Mesothelial cell of epicardium (in vitro differentiated cells): ENCODE measurements around the gene MAGEB10. TPM values are rescaled to one million over a fixed set of nuclear protein-coding genes. Genes with fewer than 3 reads are reported as not detected.
"Not testable (repeated sequence)": the region's sequence is repeated elsewhere in the genome, so short reads cannot be mapped to it uniquely, and the experiment has no call there.

Source experiments
- DNase-seq, 2 experiments: peaks; one replicate each; pipeline ENCODE4 v3.0.0; 2021; ENCODE audit warnings: low spot score in 2 of 2; ENCODE audit not compliant: unreplicated experiment in 2 of 2
- H3K27ac Mint-ChIP-seq: 2 replicates; pipeline ENCODE4 v1.8.0; 2021; ENCODE audit warnings: mixed read lengths
- H3K27me3 Mint-ChIP-seq: 2 replicates; pipeline ENCODE4 v1.8.0; 2021; ENCODE audit warnings: low read depth, mixed read lengths
- H3K36me3 Mint-ChIP-seq: 2 replicates; pipeline ENCODE4 v1.8.0; 2021; ENCODE audit warnings: mixed read lengths
- H3K4me1 Mint-ChIP-seq: 2 replicates; pipeline ENCODE4 v1.8.0; 2021; ENCODE audit warnings: mixed read lengths
- H3K4me3 Mint-ChIP-seq: 2 replicates; pipeline ENCODE4 v1.8.0; 2021; ENCODE audit warnings: mild to moderate bottlenecking, moderate library complexity, mixed read lengths
- H3K9me3 Mint-ChIP-seq: 2 replicates; pipeline ENCODE4 v1.8.0; 2021; ENCODE audit warnings: mixed read lengths
- CTCF ChIP-seq: fragments of 200-600 bp; sonication (generic); IDR thresholded peaks from one replicate; pipeline ENCODE4 v1.5.0; 2021; ENCODE audit warnings: antibody characterized with exemption; ENCODE audit not compliant: unreplicated experiment
- total RNA-seq: library from RNA; stranded (reverse); gene quantifications from 3 replicates; pipeline ENCODE4 v1.2.1, GENCODE V29; 2021

The MAGEB10 gene
- total RNA-seq, 1 donor from 2014 or later = not detected

- DNase-seq = no peak
- peaks cover 2% of the 10 kb centered on the region for H3K36me3 Mint-ChIP-seq
- H3K27ac Mint-ChIP-seq = no peak overlapping the region
- peaks cover 5% of the 10 kb centered on the region for H3K4me1 Mint-ChIP-seq
- H3K27me3 Mint-ChIP-seq = no peaks in the 10 kb centered on the region
- no peak overlapping the region for H3K4me3 Mint-ChIP-seq
- TF ChIP-seq CTCF = no peak
- peaks cover 63% of the 10 kb centered on the region for H3K9me3 Mint-ChIP-seq
Observed at GRCh38 chrX:27808226-27808625, 436 bp downstream of the MAGEB10 start.

- H3K4me1 Mint-ChIP-seq, DNase-seq, H3K27me3 Mint-ChIP-seq, H3K27ac Mint-ChIP-seq, H3K4me3 Mint-ChIP-seq, H3K36me3 Mint-ChIP-seq: not testable (repeated sequence)
- peaks cover 57% of the 10 kb centered on the region for H3K9me3 Mint-ChIP-seq
Observed at GRCh38 chrX:27808991-27809859, 1.4 kb downstream of the MAGEB10 start.

- no peaks in the 10 kb centered on the region for H3K36me3 Mint-ChIP-seq
- peaks cover 44% of the 10 kb centered on the region for H3K9me3 Mint-ChIP-seq
- no peak for DNase-seq
- no peak overlapping the region for H3K27ac Mint-ChIP-seq
- no peaks in the 10 kb centered on the region for H3K27me3 Mint-ChIP-seq
- peaks cover 15% of the 10 kb centered on the region for H3K4me1 Mint-ChIP-seq
- H3K4me3 Mint-ChIP-seq = no peak overlapping the region
- no peak for TF ChIP-seq CTCF
Observed at GRCh38 chrX:27815209-27815608, 7.4 kb downstream of the MAGEB10 start.

GRCh38 chrX:27823812-27824211 lies 16.0 kb downstream of the MAGEB10 start:
- Mint-ChIP-seq H3K36me3 (no peaks in the 10 kb centered on the region), H3K4me3 (no peak overlapping the region), H3K27me3 (no peaks in the 10 kb centered on the region), H3K4me1 (no peaks in the 10 kb centered on the region), H3K27ac (no peak overlapping the region), H3K9me3 (peaks cover 33% of the 10 kb centered on the region)
- DNase-seq = no peak
- no peak for TF ChIP-seq CTCF

GRCh38 chrX:27838185-27838584 lies 30.4 kb downstream of the MAGEB10 start:
- Mint-ChIP-seq H3K27me3 (no peaks in the 10 kb centered on the region), H3K9me3 (peaks cover 23% of the 10 kb centered on the region), H3K27ac (no peak overlapping the region), H3K4me1 (peaks cover 8% of the 10 kb centered on the region), H3K36me3 (no peaks in the 10 kb centered on the region), H3K4me3 (no peak overlapping the region)
- DNase-seq = no peak
- TF ChIP-seq CTCF = no peak

- no peak for TF ChIP-seq CTCF
Observed at GRCh38 chrX:27840881-27841280, 33.1 kb downstream of the MAGEB10 start.

More at GRCh38 chrX:27840881-27841280, 33.1 kb downstream of the MAGEB10 start:
- Mint-ChIP-seq H3K9me3 (peaks cover 19% of the 10 kb centered on the region), H3K27me3 (no peaks in the 10 kb centered on the region), H3K4me3 (no peak overlapping the region), H3K27ac (no peak overlapping the region), H3K36me3 (no peaks in the 10 kb centered on the region), H3K4me1 (peaks cover 6% of the 10 kb centered on the region)
- no peak for DNase-seq
